SK-N-SH (cell line): ENCODE results near the gene TFPI.
"Not testable (repeated sequence)": the region's sequence is repeated elsewhere in the genome, so short reads cannot be mapped to it uniquely, and the experiment has no call there.

Experiments used
- CTCF ChIP-seq: fragments of 200-600 bp; sonication (generic); IDR thresholded peaks from 2 replicates; pipeline ENCODE4 v1.6.1; 2017; ENCODE audit warnings: antibody characterized with exemption, mild to moderate bottlenecking, moderate library complexity
- EP300 ChIP-seq, 2 experiments: IDR thresholded peaks; 2 replicates each; pipeline versions ENCODE4 v1.4.0 to v1.6.1; 2012; ENCODE audit warnings: borderline replicate concordance in 1 of 2, low read depth in 1 of 2, low read length in 1 of 2
- JUND ChIP-seq: IDR thresholded peaks from 2 replicates; pipeline ENCODE4 v1.4.0; 2012
- MAX ChIP-seq: IDR thresholded peaks from 2 replicates; pipeline ENCODE4 v1.4.0; 2012; ENCODE audit warnings: low read depth
- MXI1 ChIP-seq: IDR thresholded peaks from 2 replicates; pipeline ENCODE4 v1.6.1; 2012; ENCODE audit warnings: mild to moderate bottlenecking, low read depth, low read length, improper control_type of control experiment
- POLR2AphosphoS5 ChIP-seq: IDR thresholded peaks from 2 replicates; pipeline ENCODE4 v1.6.1; 2012; ENCODE audit warnings: low read depth, low read length
- REST ChIP-seq: IDR thresholded peaks from 2 replicates; pipeline ENCODE4 v1.6.1; 2012; ENCODE audit warnings: mild to moderate bottlenecking, low read depth, low read length, moderate library complexity

GRCh38 chr2:187571996-187572395 lies 17.8 kb upstream of the TFPI start:
- TF ChIP-seq CTCF; MXI1; REST; POLR2AphosphoS5; JUND; EP300 (IDR thresholded peaks at IDR 0.05; ENCODE audit: borderline replicate concordance in 1 of 2, low read depth in 1 of 2, low read length in 1 of 2); MAX: not testable (repeated sequence)
